ENCODE measurements around the gene FCHSD2.

- TF ChIP-seq ZNF274 (IDR thresholded peaks at IDR 0.05; ENCODE audit: low read depth, low read length) (no peak), YY1 (IDR thresholded peaks at IDR 0.05; ENCODE audit: insufficient read depth, insufficient read length) (no peak)
Measured at GRCh38 chr11:73187854-73188253, 45.7 kb upstream of the FCHSD2 start.

All from NT2/D1 (cell line).